Chondrocyte (in vitro differentiated cells): ENCODE results near the gene UTS2B. TPM values are rescaled to one million over a fixed set of nuclear protein-coding genes. Genes with fewer than 3 reads are reported as not detected.

ENCODE experiments used
- DNase-seq: peaks from one replicate; pipeline ENCODE4 v3.0.0; 2021; ENCODE audit warnings: mixed read lengths, low spot score
- H3K27ac Mint-ChIP-seq: one replicate; pipeline ENCODE4 v1.8.0; 2021; ENCODE audit warnings: mild to moderate bottlenecking, moderate library complexity, mixed read lengths; ENCODE audit not compliant: unreplicated experiment
- H3K27me3 Mint-ChIP-seq: 2 replicates; pipeline ENCODE4 v1.8.0; 2021; ENCODE audit warnings: low read depth, mixed read lengths
- H3K36me3 Mint-ChIP-seq: 2 replicates; pipeline ENCODE4 v1.8.0; 2021; ENCODE audit warnings: low read depth, mixed read lengths
- H3K4me1 Mint-ChIP-seq: 2 replicates; pipeline ENCODE4 v1.8.0; 2021; ENCODE audit warnings: low read depth, mild to moderate bottlenecking, mixed read lengths
- H3K4me3 Mint-ChIP-seq: one replicate; pipeline ENCODE4 v1.8.0; 2021; ENCODE audit warnings: mild to moderate bottlenecking, moderate library complexity, mixed read lengths; ENCODE audit not compliant: unreplicated experiment
- H3K9me3 Mint-ChIP-seq: 2 replicates; pipeline ENCODE4 v1.8.0; 2021; ENCODE audit warnings: low read depth, mixed read lengths
- CTCF ChIP-seq: fragments of 200-600 bp; sonication (generic); IDR thresholded peaks from 2 replicates; pipeline ENCODE4 v1.5.0; 2021; ENCODE audit warnings: antibody characterized with exemption, mild to moderate bottlenecking, moderate library complexity
- long read RNA-seq: library from polyadenylated mRNA; stranded (forward); transcript quantifications from one replicate; pipeline ENCODE4 v2.0.0, GENCODE V29; 2021
- total RNA-seq: library from RNA; stranded (reverse); gene quantifications from 3 replicates; pipeline ENCODE4 v1.2.1, GENCODE V29; 2021

Gene UTS2B
- total RNA-seq = 0.17 to 0.44 TPM in 2 of 3 replicates, not detected in the other
- long read RNA-seq = 0 reads

GRCh38 chr3:191329654-191330529 is at the start of gene UTS2B:
Gene UTS2B, minus strand, starts transcription at chr3:191330526. Its CDS starts 48,337 bp downstream, at chr3:191282189.
- peak within 1 kb of the TSS; percentile 89 for H3K4me3 Mint-ChIP-seq
- H3K4me1 Mint-ChIP-seq = peaks cover 51% of the 10 kb centered on the region
- H3K27ac Mint-ChIP-seq = peak within 1 kb of the TSS; percentile 98
- no peak for TF ChIP-seq CTCF
- no peaks in the 10 kb centered on the region for H3K9me3 Mint-ChIP-seq
- H3K27me3 Mint-ChIP-seq = no peaks in the 10 kb centered on the region
- no peak for DNase-seq
- H3K36me3 Mint-ChIP-seq = no peaks in the 10 kb centered on the region

- no peak for TF ChIP-seq CTCF
- Mint-ChIP-seq H3K4me3 (no peak overlapping the region), H3K27ac (no peak overlapping the region), H3K9me3 (no peaks in the 10 kb centered on the region), H3K36me3 (peaks cover 15% of the 10 kb centered on the region), H3K4me1 (peaks cover 64% of the 10 kb centered on the region), H3K27me3 (no peaks in the 10 kb centered on the region)
- DNase-seq = no peak
These were observed 49.7 kb upstream of the UTS2B start for GRCh38 chr3:191380001-191380400.

GRCh38 chr3:191379446-191379845 is 49.1 kb upstream of the UTS2B start:
- DNase-seq = no peak
- TF ChIP-seq CTCF = no peak
- peak overlapping the region; percentile 6 for H3K27ac Mint-ChIP-seq
- peaks cover 62% of the 10 kb centered on the region for H3K4me1 Mint-ChIP-seq
- H3K4me3 Mint-ChIP-seq = no peak overlapping the region
- peaks cover 15% of the 10 kb centered on the region for H3K36me3 Mint-ChIP-seq
- H3K9me3 Mint-ChIP-seq = no peaks in the 10 kb centered on the region
- no peaks in the 10 kb centered on the region for H3K27me3 Mint-ChIP-seq

GRCh38 chr3:191378142-191378812 is 48.0 kb upstream of the UTS2B start:
- no peak for DNase-seq
- Mint-ChIP-seq H3K27me3 (no peaks in the 10 kb centered on the region), H3K4me3 (no peak overlapping the region), H3K36me3 (peaks cover 15% of the 10 kb centered on the region), H3K27ac (peak overlapping the region; percentile 57), H3K4me1 (peaks cover 50% of the 10 kb centered on the region), H3K9me3 (no peaks in the 10 kb centered on the region)
- TF ChIP-seq CTCF = no peak

- Mint-ChIP-seq H3K4me3 (peak overlapping the region; percentile 31), H3K27me3 (no peaks in the 10 kb centered on the region), H3K4me1 (peaks cover 49% of the 10 kb centered on the region), H3K9me3 (no peaks in the 10 kb centered on the region), H3K36me3 (peaks cover 12% of the 10 kb centered on the region), H3K27ac (peak overlapping the region; percentile 84)
- TF ChIP-seq CTCF = peak; percentile 12
- DNase-seq = no peak
These were observed 46.3 kb upstream of the UTS2B start for GRCh38 chr3:191376516-191377141.
